ENCODE data around the gene KIR3DL2.
"Not testable (repeated sequence)": the region's sequence is repeated elsewhere in the genome, so short reads cannot be mapped to it uniquely, and the experiment has no call there.

KIR3DL2 gene

DNA sequence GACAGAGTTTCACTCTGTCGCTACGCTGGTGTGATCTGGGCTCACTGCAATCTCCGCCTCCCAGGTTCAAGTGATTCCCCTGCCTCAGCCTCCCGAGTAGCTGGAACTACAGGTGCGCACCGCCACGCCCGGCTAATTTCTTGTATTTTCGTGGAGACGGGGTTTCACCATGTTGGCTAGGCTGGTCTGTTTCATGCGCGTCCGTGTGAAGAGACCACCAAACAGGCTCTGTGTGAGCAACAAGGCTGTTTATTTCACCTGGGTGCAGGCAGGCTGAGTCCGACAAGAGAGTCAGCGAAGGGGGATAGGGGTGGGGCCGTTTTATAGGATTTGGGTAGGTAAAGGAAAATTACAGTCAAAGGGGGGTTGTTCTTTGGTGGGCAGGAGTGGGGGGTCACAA lies 43.9 kb downstream of the KIR3DL2 start:
- not testable (repeated sequence) for H3K27ac ChIP-seq (ENCODE audit: low read depth, low read length); H3K4me1 ChIP-seq (ENCODE audit: control insufficient read depth in 1 of 2, insufficient read depth in 2 of 2, low read length in 2 of 2); H3K27me3 ChIP-seq (ENCODE audit: control insufficient read depth in 1 of 2, insufficient read depth in 2 of 2, low read length in 2 of 2); H3K9me3 ChIP-seq (ENCODE audit: control insufficient read depth in 1 of 2, low read length in 2 of 2); H3K9ac ChIP-seq (ENCODE audit: low read depth in 1 of 2, low read length in 2 of 2); H3K36me3 ChIP-seq (ENCODE audit: control insufficient read depth in 1 of 2, insufficient read depth in 2 of 2, low read length in 2 of 2); H3K4me3 ChIP-seq (ENCODE audit: low read depth in 1 of 2, low read length in 2 of 2)

DNA sequence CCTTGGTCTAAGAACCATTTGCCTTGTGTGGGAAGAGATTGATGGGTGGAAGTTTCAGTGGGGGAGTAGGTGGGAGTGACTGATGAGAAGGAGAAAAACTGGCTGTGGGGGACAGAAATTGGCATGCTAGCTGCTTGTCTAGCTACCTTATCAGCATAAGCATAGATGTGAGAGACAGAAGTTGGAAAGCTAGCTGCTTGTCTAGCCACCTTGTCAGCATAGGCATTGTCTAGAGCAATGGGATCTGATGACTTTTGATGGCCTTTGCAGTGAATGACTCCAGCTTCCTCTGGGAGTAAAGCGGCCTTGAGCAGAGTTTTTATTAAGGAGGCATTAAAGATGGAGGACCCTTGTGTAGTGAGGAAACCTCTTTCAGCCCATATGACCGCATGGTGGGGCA lies 45.8 kb downstream of the KIR3DL2 start:
- no peak overlapping the region for H3K9ac ChIP-seq (ENCODE audit: low read depth in 1 of 2, low read length in 2 of 2)
- H3K4me3 ChIP-seq (ENCODE audit: low read depth in 1 of 2, low read length in 2 of 2) = no peak overlapping the region
- H3K36me3 ChIP-seq (ENCODE audit: control insufficient read depth in 1 of 2, insufficient read depth in 2 of 2, low read length in 2 of 2) = no peaks in the 10 kb centered on the region
- no peaks in the 10 kb centered on the region for H3K27me3 ChIP-seq (ENCODE audit: control insufficient read depth in 1 of 2, insufficient read depth in 2 of 2, low read length in 2 of 2)
- no peak overlapping the region for H3K27ac ChIP-seq (ENCODE audit: low read depth, low read length)
- H3K4me1 ChIP-seq (ENCODE audit: control insufficient read depth in 1 of 2, insufficient read depth in 2 of 2, low read length in 2 of 2) = no peaks in the 10 kb centered on the region
- peaks cover 0 to 5% of the 10 kb centered on the region in 2 donors for H3K9me3 ChIP-seq (ENCODE audit: control insufficient read depth in 1 of 2, low read length in 2 of 2)

- H3K36me3 ChIP-seq (ENCODE audit: control insufficient read depth in 1 of 2, insufficient read depth in 2 of 2, low read length in 2 of 2); H3K4me1 ChIP-seq (ENCODE audit: control insufficient read depth in 1 of 2, insufficient read depth in 2 of 2, low read length in 2 of 2); H3K9me3 ChIP-seq (ENCODE audit: control insufficient read depth in 1 of 2, low read length in 2 of 2); H3K4me3 ChIP-seq (ENCODE audit: low read depth in 1 of 2, low read length in 2 of 2); H3K9ac ChIP-seq (ENCODE audit: low read depth in 1 of 2, low read length in 2 of 2); H3K27me3 ChIP-seq (ENCODE audit: control insufficient read depth in 1 of 2, insufficient read depth in 2 of 2, low read length in 2 of 2); H3K27ac ChIP-seq (ENCODE audit: low read depth, low read length): not testable (repeated sequence)
Measured at GRCh38 chr19:54898685-54899084, 48.4 kb downstream of the KIR3DL2 start.

- not testable (repeated sequence) for H3K4me3 ChIP-seq (ENCODE audit: low read depth in 1 of 2, low read length in 2 of 2); H3K9me3 ChIP-seq (ENCODE audit: control insufficient read depth in 1 of 2, low read length in 2 of 2); H3K27ac ChIP-seq (ENCODE audit: low read depth, low read length); H3K9ac ChIP-seq (ENCODE audit: low read depth in 1 of 2, low read length in 2 of 2); H3K27me3 ChIP-seq (ENCODE audit: control insufficient read depth in 1 of 2, insufficient read depth in 2 of 2, low read length in 2 of 2); H3K4me1 ChIP-seq (ENCODE audit: control insufficient read depth in 1 of 2, insufficient read depth in 2 of 2, low read length in 2 of 2); H3K36me3 ChIP-seq (ENCODE audit: control insufficient read depth in 1 of 2, insufficient read depth in 2 of 2, low read length in 2 of 2)
Measured at GRCh38 chr19:54899646-54900045, 49.4 kb downstream of the KIR3DL2 start.

GRCh38 chr19:54901153-54901552 lies 50.9 kb downstream of the KIR3DL2 start:
- not testable (repeated sequence) for H3K27me3 ChIP-seq (ENCODE audit: control insufficient read depth in 1 of 2, insufficient read depth in 2 of 2, low read length in 2 of 2); H3K9me3 ChIP-seq (ENCODE audit: control insufficient read depth in 1 of 2, low read length in 2 of 2); H3K27ac ChIP-seq (ENCODE audit: low read depth, low read length); H3K4me1 ChIP-seq (ENCODE audit: control insufficient read depth in 1 of 2, insufficient read depth in 2 of 2, low read length in 2 of 2); H3K9ac ChIP-seq (ENCODE audit: low read depth in 1 of 2, low read length in 2 of 2); H3K36me3 ChIP-seq (ENCODE audit: control insufficient read depth in 1 of 2, insufficient read depth in 2 of 2, low read length in 2 of 2); H3K4me3 ChIP-seq (ENCODE audit: low read depth in 1 of 2, low read length in 2 of 2)

GRCh38 chr19:54902061-54902460 lies 51.8 kb downstream of the KIR3DL2 start:
- no peaks in the 10 kb centered on the region for H3K36me3 ChIP-seq (ENCODE audit: control insufficient read depth in 1 of 2, insufficient read depth in 2 of 2, low read length in 2 of 2)
- no peak overlapping the region for H3K4me3 ChIP-seq (ENCODE audit: low read depth in 1 of 2, low read length in 2 of 2)
- H3K9ac ChIP-seq (ENCODE audit: low read depth in 1 of 2, low read length in 2 of 2) = no peak overlapping the region
- no peaks in the 10 kb centered on the region for H3K4me1 ChIP-seq (ENCODE audit: control insufficient read depth in 1 of 2, insufficient read depth in 2 of 2, low read length in 2 of 2)
- H3K9me3 ChIP-seq (ENCODE audit: control insufficient read depth in 1 of 2, low read length in 2 of 2) = no peaks in the 10 kb centered on the region
- peaks cover 0 to 3% of the 10 kb centered on the region in 2 donors for H3K27me3 ChIP-seq (ENCODE audit: control insufficient read depth in 1 of 2, insufficient read depth in 2 of 2, low read length in 2 of 2)
- H3K27ac ChIP-seq (ENCODE audit: low read depth, low read length) = no peak overlapping the region

GRCh38 chr19:54903303-54903702 lies 53.1 kb downstream of the KIR3DL2 start:
- peaks cover 0 to 3% of the 10 kb centered on the region in 2 donors for H3K27me3 ChIP-seq (ENCODE audit: control insufficient read depth in 1 of 2, insufficient read depth in 2 of 2, low read length in 2 of 2)
- H3K9me3 ChIP-seq (ENCODE audit: control insufficient read depth in 1 of 2, low read length in 2 of 2) = no peaks in the 10 kb centered on the region
- no peak overlapping the region for H3K9ac ChIP-seq (ENCODE audit: low read depth in 1 of 2, low read length in 2 of 2)
- H3K4me3 ChIP-seq (ENCODE audit: low read depth in 1 of 2, low read length in 2 of 2) = no peak overlapping the region
- no peaks in the 10 kb centered on the region for H3K4me1 ChIP-seq (ENCODE audit: control insufficient read depth in 1 of 2, insufficient read depth in 2 of 2, low read length in 2 of 2)
- no peaks in the 10 kb centered on the region for H3K36me3 ChIP-seq (ENCODE audit: control insufficient read depth in 1 of 2, insufficient read depth in 2 of 2, low read length in 2 of 2)
- H3K27ac ChIP-seq (ENCODE audit: low read depth, low read length) = no peak overlapping the region

GRCh38 chr19:54904261-54904660 lies 54.0 kb downstream of the KIR3DL2 start:
- H3K4me1 ChIP-seq (ENCODE audit: control insufficient read depth in 1 of 2, insufficient read depth in 2 of 2, low read length in 2 of 2); H3K9me3 ChIP-seq (ENCODE audit: control insufficient read depth in 1 of 2, low read length in 2 of 2); H3K27me3 ChIP-seq (ENCODE audit: control insufficient read depth in 1 of 2, insufficient read depth in 2 of 2, low read length in 2 of 2); H3K36me3 ChIP-seq (ENCODE audit: control insufficient read depth in 1 of 2, insufficient read depth in 2 of 2, low read length in 2 of 2); H3K27ac ChIP-seq (ENCODE audit: low read depth, low read length); H3K4me3 ChIP-seq (ENCODE audit: low read depth in 1 of 2, low read length in 2 of 2); H3K9ac ChIP-seq (ENCODE audit: low read depth in 1 of 2, low read length in 2 of 2): not testable (repeated sequence)

GRCh38 chr19:54905421-54905802 lies 55.2 kb downstream of the KIR3DL2 start:
- no peak overlapping the region for H3K4me3 ChIP-seq (ENCODE audit: low read depth in 1 of 2, low read length in 2 of 2)
- no peaks in the 10 kb centered on the region for H3K4me1 ChIP-seq (ENCODE audit: control insufficient read depth in 1 of 2, insufficient read depth in 2 of 2, low read length in 2 of 2)
- H3K9me3 ChIP-seq (ENCODE audit: control insufficient read depth in 1 of 2, low read length in 2 of 2) = no peaks in the 10 kb centered on the region
- H3K9ac ChIP-seq (ENCODE audit: low read depth in 1 of 2, low read length in 2 of 2) = no peak overlapping the region
- H3K27ac ChIP-seq (ENCODE audit: low read depth, low read length) = no peak overlapping the region
- no peaks in the 10 kb centered on the region for H3K36me3 ChIP-seq (ENCODE audit: control insufficient read depth in 1 of 2, insufficient read depth in 2 of 2, low read length in 2 of 2)
- peaks cover 0 to 3% of the 10 kb centered on the region in 2 donors for H3K27me3 ChIP-seq (ENCODE audit: control insufficient read depth in 1 of 2, insufficient read depth in 2 of 2, low read length in 2 of 2)

DNA sequence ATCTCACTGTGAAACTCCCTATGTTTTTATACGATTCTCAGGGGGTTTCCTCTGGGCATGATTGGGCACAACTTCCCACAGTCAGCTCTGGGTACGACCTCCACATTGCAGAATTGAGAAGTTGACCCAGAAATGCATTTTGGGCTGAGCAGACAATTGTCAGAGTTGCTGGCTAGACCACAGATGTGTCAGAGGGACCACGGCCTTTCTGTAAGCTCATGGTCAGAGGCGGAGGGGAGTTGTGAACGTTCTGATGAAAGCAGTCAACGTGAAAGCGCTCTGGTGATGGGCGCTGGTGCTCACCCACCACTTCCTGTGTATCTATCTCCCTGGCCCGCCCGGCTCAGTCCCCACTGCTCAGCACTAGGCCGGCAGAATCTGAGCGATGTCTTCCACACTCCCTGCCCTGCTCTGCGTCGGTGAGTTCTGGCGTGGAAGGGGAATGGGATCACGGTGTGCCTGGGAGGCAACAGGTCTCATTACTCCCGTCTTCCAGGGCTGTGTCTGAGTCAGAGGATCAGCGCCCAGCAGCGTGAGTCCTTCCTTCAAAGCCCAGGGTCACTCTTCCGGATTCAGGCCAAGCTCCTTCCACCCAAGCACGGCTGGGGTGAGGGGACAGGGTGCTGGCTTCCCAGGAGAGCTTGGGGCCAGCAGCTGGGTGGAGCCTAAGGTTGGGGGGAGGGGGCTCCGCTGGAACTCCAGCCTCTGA lies 55.7 kb downstream of the KIR3DL2 start, which contains the start of gene NCR1:
TSS of gene NCR1 (plus strand) at position 346 of the 709 bp plus-strand sequence. CDS start at position 386, 40 bp downstream.
- Histone ChIP-seq H3K27ac (ENCODE audit: low read depth, low read length) (no peak within 1 kb of the TSS), H3K4me3 (ENCODE audit: low read depth in 1 of 2, low read length in 2 of 2) (no peak within 1 kb of the TSS), H3K9ac (ENCODE audit: low read depth in 1 of 2, low read length in 2 of 2) (no peak within 1 kb of the TSS), H3K27me3 (ENCODE audit: control insufficient read depth in 1 of 2, insufficient read depth in 2 of 2, low read length in 2 of 2) (peaks cover 0 to 3% of the 10 kb centered on the region in 2 donors), H3K4me1 (ENCODE audit: control insufficient read depth in 1 of 2, insufficient read depth in 2 of 2, low read length in 2 of 2) (no peaks in the 10 kb centered on the region), H3K36me3 (ENCODE audit: control insufficient read depth in 1 of 2, insufficient read depth in 2 of 2, low read length in 2 of 2) (no peaks in the 10 kb centered on the region), H3K9me3 (ENCODE audit: control insufficient read depth in 1 of 2, low read length in 2 of 2) (no peaks in the 10 kb centered on the region)

DNA sequence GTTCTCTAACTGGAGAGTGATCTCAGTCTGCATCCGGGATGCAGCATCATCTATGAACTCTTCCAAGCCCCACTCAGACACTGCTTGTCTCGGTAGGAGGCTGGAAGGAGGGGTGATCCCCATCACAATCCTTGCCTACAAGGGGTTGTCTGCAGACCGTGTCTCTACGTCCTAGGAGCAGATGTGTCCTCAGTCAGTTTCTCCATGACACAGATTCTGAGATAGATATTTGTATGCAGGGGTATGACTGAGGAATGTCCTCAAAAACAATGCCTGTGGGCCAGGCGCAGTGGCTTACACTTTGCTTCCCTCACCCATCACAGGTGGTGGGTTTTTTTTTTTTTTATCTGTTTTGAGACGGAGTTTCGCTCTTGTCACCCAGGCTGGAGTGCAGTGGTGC lies 56.6 kb downstream of the KIR3DL2 start:
- H3K27me3 ChIP-seq (ENCODE audit: control insufficient read depth in 1 of 2, insufficient read depth in 2 of 2, low read length in 2 of 2) = peaks cover 0 to 3% of the 10 kb centered on the region in 2 donors
- H3K9ac ChIP-seq (ENCODE audit: low read depth in 1 of 2, low read length in 2 of 2) = no peak overlapping the region
- no peaks in the 10 kb centered on the region for H3K36me3 ChIP-seq (ENCODE audit: control insufficient read depth in 1 of 2, insufficient read depth in 2 of 2, low read length in 2 of 2)
- no peaks in the 10 kb centered on the region for H3K9me3 ChIP-seq (ENCODE audit: control insufficient read depth in 1 of 2, low read length in 2 of 2)
- no peak overlapping the region for H3K27ac ChIP-seq (ENCODE audit: low read depth, low read length)
- no peaks in the 10 kb centered on the region for H3K4me1 ChIP-seq (ENCODE audit: control insufficient read depth in 1 of 2, insufficient read depth in 2 of 2, low read length in 2 of 2)
- no peak overlapping the region for H3K4me3 ChIP-seq (ENCODE audit: low read depth in 1 of 2, low read length in 2 of 2)
